OCI-LY1 (cell line): ENCODE measurements around the gene NRCAM.

ENCODE experiments used
- H2AFZ ChIP-seq: fragments of 200-600 bp; sonication (generic), shearing (Covaris generic); 2 replicates; pipeline ENCODE4 v1.6.0; 2014; ENCODE audit warnings: antibody characterized with exemption, mild to moderate bottlenecking, low read length
- H3F3A ChIP-seq: fragments of 200-600 bp; sonication (generic), shearing (Covaris generic); 2 replicates; pipeline ENCODE4 v1.6.0; 2014; ENCODE audit warnings: mild to moderate bottlenecking, antibody characterized with exemption, low read length, moderate library complexity; ENCODE audit not compliant: insufficient read depth
- H3K27ac ChIP-seq: fragments of 200-600 bp; sonication (generic); 2 replicates; pipeline ENCODE4 v1.5.1; 2014; ENCODE audit warnings: low read length, mixed run types, mild to moderate bottlenecking, low read depth; ENCODE audit not compliant: poor library complexity, severe bottlenecking
- H3K27me3 ChIP-seq: fragments of 200-600 bp; sonication (generic); 2 replicates; pipeline ENCODE4 v1.6.0; 2014; ENCODE audit warnings: antibody characterized with exemption, mild to moderate bottlenecking, low read length, moderate library complexity; ENCODE audit not compliant: insufficient read depth
- H3K36me3 ChIP-seq: fragments of 200-600 bp; sonication (generic); 2 replicates; pipeline ENCODE4 v1.6.1; 2014; ENCODE audit warnings: mild to moderate bottlenecking, antibody characterized with exemption, low read length, moderate library complexity, mixed read lengths; ENCODE audit not compliant: insufficient read depth
- H3K4me1 ChIP-seq: fragments of 200-600 bp; sonication (generic); 2 replicates; pipeline ENCODE4 v1.5.1; 2014; ENCODE audit warnings: mild to moderate bottlenecking, low read length, moderate library complexity; ENCODE audit not compliant: insufficient read depth, severe bottlenecking
- H3K4me2 ChIP-seq: fragments of 200-600 bp; sonication (generic), shearing (Covaris generic); 2 replicates; pipeline ENCODE4 v1.6.1; 2014; ENCODE audit warnings: low read length
- H3K4me3 ChIP-seq: fragments of 200-600 bp; sonication (generic); 2 replicates; pipeline ENCODE4 v1.5.1; 2014; ENCODE audit warnings: low read length, low read depth, mild to moderate bottlenecking, mixed read lengths; ENCODE audit not compliant: poor library complexity, severe bottlenecking
- H3K79me2 ChIP-seq: fragments of 200-600 bp; shearing (Covaris generic); 2 replicates; pipeline ENCODE4 v1.6.1; 2016; ENCODE audit warnings: mixed run types, low read length, mixed read lengths; ENCODE audit not compliant: insufficient read depth
- H3K9ac ChIP-seq: fragments of 200-600 bp; sonication (generic), shearing (Covaris generic); 2 replicates; pipeline ENCODE4 v1.6.1; 2014; ENCODE audit warnings: mild to moderate bottlenecking, low read length, mixed read lengths
- H3K9me2 ChIP-seq: fragments of 200-600 bp; sonication (generic), shearing (Covaris generic); 2 replicates; pipeline ENCODE4 v1.6.1; 2014; ENCODE audit warnings: low read depth, mild to moderate bottlenecking, low read length, mixed read lengths
- H3K9me3 ChIP-seq: fragments of 200-600 bp; shearing (Covaris generic); 2 replicates; pipeline ENCODE4 v1.6.1; 2014; ENCODE audit warnings: low read length, mixed read lengths
- H4K20me1 ChIP-seq: fragments of 200-600 bp; sonication (generic), shearing (Covaris generic); 2 replicates; pipeline ENCODE4 v1.6.0; 2016; ENCODE audit warnings: mild to moderate bottlenecking, low read length; ENCODE audit not compliant: insufficient read depth
- CTCF ChIP-seq: fragments of 200-600 bp; sonication (generic), shearing (Covaris generic); IDR thresholded peaks from 2 replicates; pipeline ENCODE4 v1.5.1; 2017; ENCODE audit warnings: mild to moderate bottlenecking, antibody characterized with exemption, low read length, moderate library complexity, mixed read lengths
- EZH2 ChIP-seq: fragments of 200-600 bp; sonication (generic), shearing (Covaris generic); IDR thresholded peaks from 2 replicates; pipeline ENCODE4 v1.8.0; 2017; ENCODE audit warnings: borderline replicate concordance, mixed run types, mild to moderate bottlenecking, antibody characterized with exemption, low read length, moderate library complexity, mixed read lengths

Gene NRCAM

GRCh38 chr7:108165723-108166122 lies 290.5 kb downstream of the NRCAM start:
- H3K27ac ChIP-seq: no peak overlapping the region
- no peaks in the 10 kb centered on the region for H3K4me1 ChIP-seq
- H3K9me3 ChIP-seq: no peaks in the 10 kb centered on the region
- H4K20me1 ChIP-seq: no peaks in the 10 kb centered on the region
- no peaks in the 10 kb centered on the region for H3K79me2 ChIP-seq
- no peak overlapping the region for H3K4me2 ChIP-seq
- H3K9me2 ChIP-seq: no peaks in the 10 kb centered on the region
- H3F3A ChIP-seq: no peaks in the 10 kb centered on the region
- TF ChIP-seq EZH2: no peak
- TF ChIP-seq CTCF: no peak
- H3K9ac ChIP-seq: no peak overlapping the region
- no peak overlapping the region for H2AFZ ChIP-seq
- no peaks in the 10 kb centered on the region for H3K36me3 ChIP-seq
- no peaks in the 10 kb centered on the region for H3K27me3 ChIP-seq
- no peak overlapping the region for H3K4me3 ChIP-seq

- Histone ChIP-seq H4K20me1 (no peaks in the 10 kb centered on the region), H3K27ac (no peak overlapping the region), H3K4me2 (no peak overlapping the region), H3K27me3 (no peaks in the 10 kb centered on the region), H3K9me3 (no peaks in the 10 kb centered on the region), H3K36me3 (no peaks in the 10 kb centered on the region), H3K79me2 (no peaks in the 10 kb centered on the region), H3K4me1 (no peaks in the 10 kb centered on the region), H3F3A (no peaks in the 10 kb centered on the region), H3K9me2 (no peaks in the 10 kb centered on the region), H3K9ac (no peak overlapping the region), H2AFZ (no peak overlapping the region), H3K4me3 (no peak overlapping the region)
- no peak for TF ChIP-seq CTCF
- no peak for TF ChIP-seq EZH2
These were observed 291.3 kb downstream of the NRCAM start for GRCh38 chr7:108164946-108165345.

GRCh38 chr7:108164342-108164741 lies 291.9 kb downstream of the NRCAM start:
- no peak overlapping the region for H2AFZ ChIP-seq
- no peaks in the 10 kb centered on the region for H3K4me1 ChIP-seq
- H4K20me1 ChIP-seq: no peaks in the 10 kb centered on the region
- TF ChIP-seq CTCF: no peak
- TF ChIP-seq EZH2: no peak
- no peaks in the 10 kb centered on the region for H3K36me3 ChIP-seq
- H3K27me3 ChIP-seq: no peaks in the 10 kb centered on the region
- H3F3A ChIP-seq: no peaks in the 10 kb centered on the region
- no peak overlapping the region for H3K27ac ChIP-seq
- H3K79me2 ChIP-seq: no peaks in the 10 kb centered on the region
- H3K4me3 ChIP-seq: no peak overlapping the region
- H3K9me2 ChIP-seq: no peaks in the 10 kb centered on the region
- H3K4me2 ChIP-seq: no peak overlapping the region
- no peak overlapping the region for H3K9ac ChIP-seq
- H3K9me3 ChIP-seq: no peaks in the 10 kb centered on the region
